Measurements from ENCODE around the gene BCL11A. TPM values are rescaled to one million over a fixed set of nuclear protein-coding genes. Genes with fewer than 3 reads are reported as not detected.

BCL11A gene
- total RNA-seq, 1 experiment from 2014 or later, result 1.3 TPM

DNA sequence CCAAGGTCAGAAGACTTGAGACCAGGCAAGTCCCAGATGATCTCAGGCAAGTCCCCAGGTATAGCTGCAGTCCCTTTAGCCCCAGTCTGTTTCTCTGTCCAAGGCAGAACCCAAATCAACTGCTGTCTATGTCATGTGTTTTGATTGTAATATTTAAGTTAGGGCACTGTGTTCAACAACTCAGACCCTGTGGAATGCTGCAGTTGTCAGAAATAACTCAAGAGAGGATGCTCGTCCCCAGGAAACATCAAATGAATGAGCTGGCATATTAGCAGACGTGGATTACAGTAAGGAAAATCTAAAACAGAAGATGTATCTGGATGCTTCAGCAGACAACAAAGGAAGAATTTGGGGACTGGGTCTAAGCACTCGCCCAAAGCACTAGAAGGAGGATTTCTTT, 70.1 kb downstream of the BCL11A start:
- no peak overlapping the region for H3K4me3 ChIP-seq (ENCODE audit: low read depth, low read length, poor library complexity, severe bottlenecking)
- CTCF ChIA-PET, result no interaction called here

DNA sequence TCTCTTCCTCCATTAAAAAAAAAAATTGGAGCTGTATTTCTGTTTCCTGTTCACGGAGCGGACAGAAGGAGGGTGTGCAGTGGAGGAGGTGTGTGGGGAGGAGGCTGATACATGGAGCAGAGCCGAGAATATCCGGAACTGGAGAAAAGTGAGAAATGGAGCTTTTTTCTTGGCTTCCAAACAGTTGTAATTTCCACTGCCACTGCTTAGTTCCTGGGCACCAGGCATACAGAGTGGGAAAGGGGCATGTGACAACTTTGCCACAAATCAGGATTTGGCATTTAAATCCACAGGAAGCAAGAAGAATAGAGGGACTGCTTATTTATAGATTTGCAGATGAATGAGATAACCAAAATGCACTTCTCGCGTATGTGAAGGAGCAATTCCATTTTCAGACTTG, 71.2 kb downstream of the BCL11A start:
- H3K4me3 ChIP-seq (ENCODE audit: low read depth, low read length, poor library complexity, severe bottlenecking), result no peak overlapping the region
- H3K9me3 ChIP-seq (ENCODE audit: low read depth, low read length, poor library complexity, severe bottlenecking), result no peaks in the 10 kb centered on the region
- no peak for DNase-seq (ENCODE audit: low spot score)
- TF ChIP-seq EZH2 (IDR thresholded peaks at IDR 0.05; ENCODE audit: borderline replicate concordance, low read depth, low read length, poor library complexity, severe bottlenecking), result no peak
- TF ChIP-seq, protein P1, sequence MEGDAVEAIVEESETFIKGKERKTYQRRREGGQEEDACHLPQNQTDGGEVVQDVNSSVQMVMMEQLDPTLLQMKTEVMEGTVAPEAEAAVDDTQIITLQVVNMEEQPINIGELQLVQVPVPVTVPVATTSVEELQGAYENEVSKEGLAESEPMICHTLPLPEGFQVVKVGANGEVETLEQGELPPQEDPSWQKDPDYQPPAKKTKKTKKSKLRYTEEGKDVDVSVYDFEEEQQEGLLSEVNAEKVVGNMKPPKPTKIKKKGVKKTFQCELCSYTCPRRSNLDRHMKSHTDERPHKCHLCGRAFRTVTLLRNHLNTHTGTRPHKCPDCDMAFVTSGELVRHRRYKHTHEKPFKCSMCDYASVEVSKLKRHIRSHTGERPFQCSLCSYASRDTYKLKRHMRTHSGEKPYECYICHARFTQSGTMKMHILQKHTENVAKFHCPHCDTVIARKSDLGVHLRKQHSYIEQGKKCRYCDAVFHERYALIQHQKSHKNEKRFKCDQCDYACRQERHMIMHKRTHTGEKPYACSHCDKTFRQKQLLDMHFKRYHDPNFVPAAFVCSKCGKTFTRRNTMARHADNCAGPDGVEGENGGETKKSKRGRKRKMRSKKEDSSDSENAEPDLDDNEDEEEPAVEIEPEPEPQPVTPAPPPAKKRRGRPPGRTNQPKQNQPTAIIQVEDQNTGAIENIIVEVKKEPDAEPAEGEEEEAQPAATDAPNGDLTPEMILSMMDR (conservative IDR thresholded peaks at IDR 0.05; ENCODE audit: low read depth, low read length), result no peak
- peaks cover 36% of the 10 kb centered on the region for H3K27me3 ChIP-seq (replicated peaks; ENCODE audit: insufficient read depth, low read depth, low read length, poor library complexity)
- H3K4me1 ChIP-seq (ENCODE audit: insufficient read depth, low read length, poor library complexity, severe bottlenecking), result no peaks in the 10 kb centered on the region
- POLR2A ChIA-PET (ENCODE audit: low non-redundant PET), result no interaction called here
- BruUV-seq (replicated peaks), result no TSS peak
- intact Hi-C loops (cut with micrococcal nuclease; ENCODE audit: unreplicated experiment), result no loop called here
- CTCF ChIA-PET, result no interaction called here
- H3K36me3 ChIP-seq (ENCODE audit: insufficient read depth, low read length, poor library complexity, severe bottlenecking), result no peaks in the 10 kb centered on the region
- no peak overlapping the region for H3K27ac ChIP-seq (ENCODE audit: low read depth, low read length, poor library complexity, severe bottlenecking)

More for the DNA sequence above, 70.1 kb downstream of the BCL11A start:
- Histone ChIP-seq H3K27me3 (replicated peaks; ENCODE audit: insufficient read depth, low read depth, low read length, poor library complexity) (peaks cover 47% of the 10 kb centered on the region), H3K4me1 (ENCODE audit: insufficient read depth, low read length, poor library complexity, severe bottlenecking) (no peaks in the 10 kb centered on the region), H3K9me3 (ENCODE audit: low read depth, low read length, poor library complexity, severe bottlenecking) (no peaks in the 10 kb centered on the region), H3K36me3 (ENCODE audit: insufficient read depth, low read length, poor library complexity, severe bottlenecking) (no peaks in the 10 kb centered on the region), H3K27ac (ENCODE audit: low read depth, low read length, poor library complexity, severe bottlenecking) (no peak overlapping the region)
- TF ChIP-seq, protein P1 (conservative IDR thresholded peaks at IDR 0.05; ENCODE audit: low read depth, low read length), result no peak
- no peak for TF ChIP-seq EZH2 (IDR thresholded peaks at IDR 0.05; ENCODE audit: borderline replicate concordance, low read depth, low read length, poor library complexity, severe bottlenecking)
- no peak for DNase-seq (ENCODE audit: low spot score)
- BruUV-seq (replicated peaks), result no TSS peak
- intact Hi-C loops (cut with micrococcal nuclease; ENCODE audit: unreplicated experiment), result no loop called here
- POLR2A ChIA-PET (ENCODE audit: low non-redundant PET), result no interaction called here

DNA sequence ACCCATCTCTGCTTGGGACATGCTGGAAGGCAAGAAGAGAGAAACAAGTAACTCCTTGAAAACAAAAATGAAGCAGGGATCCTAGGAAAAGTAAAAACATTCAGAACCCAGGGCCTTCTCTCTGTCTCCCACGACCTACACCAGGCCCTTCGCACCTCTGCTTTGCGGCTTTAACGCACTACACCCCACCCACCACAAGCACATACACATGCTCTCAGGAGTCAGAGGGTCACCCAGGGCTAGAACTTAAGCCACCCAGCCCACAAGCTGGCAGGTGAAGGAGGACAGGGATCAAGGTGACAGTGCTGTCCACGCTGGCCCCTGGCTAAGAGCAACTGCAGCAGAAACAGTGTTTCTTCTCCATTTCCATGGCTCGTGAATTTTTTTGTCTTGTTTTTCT, 72.2 kb downstream of the BCL11A start:
- no peaks in the 10 kb centered on the region for H3K9me3 ChIP-seq (ENCODE audit: low read depth, low read length, poor library complexity, severe bottlenecking)
- H3K27me3 ChIP-seq (replicated peaks; ENCODE audit: insufficient read depth, low read depth, low read length, poor library complexity), result peaks cover 26% of the 10 kb centered on the region
- no TSS peak for BruUV-seq (replicated peaks)
- no peaks in the 10 kb centered on the region for H3K36me3 ChIP-seq (ENCODE audit: insufficient read depth, low read length, poor library complexity, severe bottlenecking)
- H3K27ac ChIP-seq (ENCODE audit: low read depth, low read length, poor library complexity, severe bottlenecking), result no peak overlapping the region
- H3K4me3 ChIP-seq (ENCODE audit: low read depth, low read length, poor library complexity, severe bottlenecking), result no peak overlapping the region
- intact Hi-C loops (cut with micrococcal nuclease; ENCODE audit: unreplicated experiment), result no loop called here
- POLR2A ChIA-PET (ENCODE audit: low non-redundant PET), result no interaction called here
- no peak for DNase-seq (ENCODE audit: low spot score)
- TF ChIP-seq, protein P1 (conservative IDR thresholded peaks at IDR 0.05; ENCODE audit: low read depth, low read length), result no peak
- no peak for TF ChIP-seq EZH2 (IDR thresholded peaks at IDR 0.05; ENCODE audit: borderline replicate concordance, low read depth, low read length, poor library complexity, severe bottlenecking)
- H3K4me1 ChIP-seq (ENCODE audit: insufficient read depth, low read length, poor library complexity, severe bottlenecking), result no peaks in the 10 kb centered on the region
- CTCF ChIA-PET, result no interaction called here

All from A673 (cell line).